Natural killer cell (primary cell): ENCODE measurements around the gene CHCHD4. TPM values are rescaled to one million over a fixed set of nuclear protein-coding genes. Genes with fewer than 3 reads are reported as not detected.

ENCODE experiments used
- ATAC-seq, 3 donors: fragments of 150-1000 bp in 2 of 3; fragments of 200-7000 bp in 1 of 3; cut with Tn5 transposase; 1 replicate in 1 of 3; 2 replicates in 2 of 3; pipeline ENCODE4 v1.10.0; 2021; ENCODE audit warnings: mild to moderate bottlenecking in 2 of 3, moderate library complexity in 2 of 3
- DNase-seq, 2 donors: peaks; one replicate each; pipeline versions ENCODE4 v3.0.0 to v3.0.0-alpha.2; 2013 to 2021; ENCODE audit warnings: mixed read lengths in 1 of 2
- H3K27ac ChIP-seq: one replicate; pipeline ENCODE4 v1.5.1; 2013; ENCODE audit warnings: mild to moderate bottlenecking, low read length
- H3K27me3 ChIP-seq: one replicate; pipeline ENCODE4 v1.6.1; 2013; ENCODE audit warnings: low read length; ENCODE audit not compliant: control insufficient read depth, insufficient read depth
- H3K36me3 ChIP-seq: one replicate; pipeline ENCODE4 v1.6.1; 2013; ENCODE audit warnings: low read length; ENCODE audit not compliant: control insufficient read depth, insufficient read depth
- H3K4me1 ChIP-seq: one replicate; pipeline ENCODE4 v1.6.1; 2013; ENCODE audit warnings: low read length; ENCODE audit not compliant: control insufficient read depth, insufficient read depth
- H3K4me3 ChIP-seq: one replicate; pipeline ENCODE4 v1.5.1; 2013; ENCODE audit warnings: low read length
- H3K9me3 ChIP-seq: one replicate; pipeline ENCODE4 v1.6.1; 2013; ENCODE audit warnings: low read length; ENCODE audit not compliant: control insufficient read depth, insufficient read depth
- H3K27ac Mint-ChIP-seq, 2 donors: one replicate each; pipeline ENCODE4 v1.8.0; 2022; ENCODE audit warnings: mild to moderate bottlenecking in 2 of 2, mixed read lengths in 2 of 2, moderate library complexity in 1 of 2
- H3K27me3 Mint-ChIP-seq, 2 donors: one replicate each; pipeline ENCODE4 v1.8.0; 2022; ENCODE audit warnings: low read depth in 2 of 2, mixed read lengths in 2 of 2
- H3K36me3 Mint-ChIP-seq: one replicate; pipeline ENCODE4 v1.8.0; 2022; ENCODE audit warnings: mixed read lengths
- H3K4me1 Mint-ChIP-seq, 2 donors: one replicate each; pipeline ENCODE4 v1.8.0; 2022; ENCODE audit warnings: mixed read lengths in 2 of 2
- H3K4me3 Mint-ChIP-seq: one replicate; pipeline ENCODE4 v1.8.0; 2022; ENCODE audit warnings: mild to moderate bottlenecking, moderate library complexity, mixed read lengths
- H3K9me3 Mint-ChIP-seq, 2 donors: one replicate each; pipeline ENCODE4 v1.8.0; 2022; ENCODE audit warnings: mixed read lengths in 2 of 2
- CTCF ChIP-seq: fragments of 200-600 bp; IDR thresholded peaks from one replicate; pipeline ENCODE4 v1.8.0; 2022; ENCODE audit warnings: antibody characterized with exemption
- WGBS: methylation state at CpG from one replicate; pipeline ENCODE4 v1.1.7; 2013; ENCODE audit warnings: missing lambda C conversion rate; ENCODE audit not compliant: insufficient coverage; 5-methylcytosine and 5-hydroxymethylcytosine counted together
- intact Hi-C: fragments of 100-400 bp; cut with micrococcal nuclease; formaldehyde crosslinking; loops from one replicate; pipeline ENCODE4 v1.14.2; 2022
- total RNA-seq, 4 donors: library from RNA; stranded (reverse); fragments of 120-200 nt in 1 of 4; gene quantifications; one replicate each; pipeline versions ENCODE4 v1.2.3 to v1.2.4, GENCODE V29; 2013 to 2022

Gene CHCHD4
- total RNA-seq, 3 donors from 2014 or later (not counting 1 experiment from before 2014, with no cell fraction given) = 2.1 to 4.3 (median 3.4) TPM

DNA sequence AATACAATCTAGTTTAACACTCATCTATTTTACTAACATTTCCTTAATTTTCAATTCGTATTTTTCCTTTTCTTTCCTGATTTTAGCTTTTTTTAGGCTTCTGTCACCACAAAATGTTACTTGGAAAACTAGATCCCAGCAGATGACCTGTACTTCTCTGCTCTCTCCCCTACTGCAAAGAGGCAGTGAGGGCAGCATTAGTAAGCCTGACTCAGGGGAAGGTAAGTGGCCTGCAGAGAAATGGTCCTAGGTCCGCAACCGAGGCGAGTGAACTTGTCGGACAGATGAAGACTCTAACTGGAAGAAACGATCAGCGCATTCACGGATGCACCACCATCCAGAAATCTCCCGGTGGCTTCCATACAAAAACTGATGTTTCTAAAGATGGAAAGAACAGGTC, 20.6 kb upstream of the CHCHD4 start:
- Mint-ChIP-seq H3K9me3 (no peaks in the 10 kb centered on the region), H3K36me3 (no peaks in the 10 kb centered on the region), H3K27me3 (no peaks in the 10 kb centered on the region), H3K4me3 (peak overlapping the region; percentile 84), H3K27ac (peak overlapping the region; percentile 95 to 100), H3K4me1 (peaks cover 47 to 57% of the 10 kb centered on the region in 2 donors)
- H3K4me3 ChIP-seq = no peak overlapping the region
- no peak for ATAC-seq
- peak in 1 of 2 donors; percentile 34 for DNase-seq
- H3K9me3 ChIP-seq = no peaks in the 10 kb centered on the region
- peaks cover 32% of the 10 kb centered on the region for H3K36me3 ChIP-seq
- intact Hi-C loops = loop anchor here (2.0 to 10.0 kb wide), 3 partner anchors 248 to 1650 kb away; partner anchors contain the start of genes ANKRD28 and RBSN
- peak overlapping the region; percentile 97 for H3K27ac ChIP-seq
- WGBS = 95% methylated on average over 9 of the region's 9 CpGs
- H3K4me1 ChIP-seq = peaks cover 52% of the 10 kb centered on the region
- no peaks in the 10 kb centered on the region for H3K27me3 ChIP-seq
- no peak for TF ChIP-seq CTCF

DNA sequence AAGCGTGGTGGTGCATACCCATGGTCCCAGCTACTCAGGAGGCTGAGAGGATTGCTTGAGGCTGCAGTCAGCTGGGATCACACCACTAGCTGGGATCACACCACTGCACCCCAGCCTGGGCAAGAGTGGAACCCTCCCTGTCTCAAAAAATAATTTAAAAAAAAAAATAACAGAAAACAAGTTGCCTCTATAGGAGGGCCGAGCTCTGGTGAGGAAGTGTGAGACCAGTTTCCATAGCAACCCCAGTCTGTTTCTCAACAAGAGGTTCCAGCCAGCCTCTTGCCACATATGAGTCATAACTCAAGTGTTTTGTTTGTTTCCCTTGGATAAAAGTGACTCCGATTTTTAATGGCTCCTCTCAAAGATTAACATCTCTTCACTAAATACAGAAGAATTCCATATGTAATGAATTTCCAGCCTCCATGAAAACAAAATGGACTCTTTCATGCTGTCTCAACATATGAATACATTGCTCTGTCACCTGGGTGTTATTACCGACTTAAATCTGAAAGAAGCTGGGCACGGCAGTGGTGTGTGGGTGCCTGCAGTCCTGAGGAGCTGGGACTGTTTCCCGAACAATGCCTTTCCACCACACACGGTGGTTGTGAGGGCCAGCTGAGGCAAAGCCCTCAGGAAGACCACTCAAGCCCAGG, 19.9 kb upstream of the CHCHD4 start:
- Mint-ChIP-seq H3K27ac (peak overlapping the region; percentile 95 to 100), H3K4me3 (peak overlapping the region; percentile 84), H3K27me3 (no peaks in the 10 kb centered on the region), H3K36me3 (no peaks in the 10 kb centered on the region), H3K9me3 (no peaks in the 10 kb centered on the region), H3K4me1 (peaks cover 48 to 57% of the 10 kb centered on the region in 2 donors)
- DNase-seq (peak; percentile 77 to 96), ATAC-seq (peak; percentile 70 to 90 (median 76))
- intact Hi-C loops = loop anchor here (1.0 to 10.0 kb wide), 6 partner anchors 34 to 1650 kb away; partner anchors contain the start of genes ANKRD28, LSM3, RBSN and XPC
- H3K9me3 ChIP-seq = no peaks in the 10 kb centered on the region
- no peak for TF ChIP-seq CTCF
- H3K36me3 ChIP-seq = peaks cover 34% of the 10 kb centered on the region
- peak overlapping the region; percentile 97 for H3K27ac ChIP-seq
- H3K4me1 ChIP-seq = peaks cover 52% of the 10 kb centered on the region
- peak overlapping the region; percentile 4 for H3K4me3 ChIP-seq
- H3K27me3 ChIP-seq = no peaks in the 10 kb centered on the region
- 11% methylated on average over 6 of the region's 7 CpGs for WGBS

- H3K4me1 Mint-ChIP-seq = peaks cover 48 to 57% of the 10 kb centered on the region in 2 donors
- H3K9me3 Mint-ChIP-seq = no peaks in the 10 kb centered on the region
- H3K4me3 Mint-ChIP-seq = peak overlapping the region; percentile 86
- peak overlapping the region; percentile 95 to 100 for H3K27ac Mint-ChIP-seq
- H3K36me3 Mint-ChIP-seq = no peaks in the 10 kb centered on the region
- H3K27me3 ChIP-seq = no peaks in the 10 kb centered on the region
- peaks cover 52% of the 10 kb centered on the region for H3K4me1 ChIP-seq
- no peak overlapping the region for H3K4me3 ChIP-seq
- H3K9me3 ChIP-seq = no peaks in the 10 kb centered on the region
- intact Hi-C loops = loop anchor here (1.0 to 10.0 kb wide), 7 partner anchors 35 to 1651 kb away; partner anchors contain the start of genes ANKRD28, LSM3, RBSN and XPC
- peak in 1 of 3 donors; percentile 5 for ATAC-seq
- WGBS = 69% methylated on average over 5 of the region's 7 CpGs
- TF ChIP-seq CTCF = no peak
- peaks cover 39% of the 10 kb centered on the region for H3K36me3 ChIP-seq
- H3K27me3 Mint-ChIP-seq = no peaks in the 10 kb centered on the region
- peak overlapping the region; percentile 97 for H3K27ac ChIP-seq
- DNase-seq = no peak
These were observed 18.9 kb upstream of the CHCHD4 start for GRCh38 chr3:14143271-14144225.
